SK-N-DZ (cell line): ENCODE data around the gene DLL4.
A peak's percentile ranks its signal among the peaks of the same experiment; 100 is the strongest.
"Not testable (repeated sequence)": the region's sequence is repeated elsewhere in the genome, so short reads cannot be mapped to it uniquely, and the experiment has no call there.

ENCODE experiments used
- DNase-seq: peaks from one replicate; pipeline ENCODE4 v3.0.0-alpha.2; 2015; ENCODE audit warnings: low spot score

The DLL4 gene

GRCh38 chr15:40958723-40959122, 29.6 kb downstream of the DLL4 start:
- no peak for DNase-seq

GRCh38 chr15:40959331-40960141, 30.4 kb downstream of the DLL4 start:
- peak; percentile 41 for DNase-seq

GRCh38 chr15:40960151-40960885, 31.2 kb downstream of the DLL4 start:
- DNase-seq: no peak

- no peak for DNase-seq
These were observed 31.8 kb downstream of the DLL4 start for GRCh38 chr15:40960925-40961324.

- DNase-seq: not testable (repeated sequence)
These were observed 32.6 kb downstream of the DLL4 start for GRCh38 chr15:40961740-40962139.

- DNase-seq: not testable (repeated sequence)
These were observed 33.2 kb downstream of the DLL4 start for GRCh38 chr15:40962317-40962716.

GRCh38 chr15:40963201-40963600, 34.1 kb downstream of the DLL4 start:
- DNase-seq: no peak

- DNase-seq: no peak
These were observed 34.9 kb downstream of the DLL4 start for GRCh38 chr15:40964006-40964405.

- DNase-seq: no peak
These were observed 35.5 kb downstream of the DLL4 start for GRCh38 chr15:40964634-40965033.

- DNase-seq: no peak
These were observed 39.3 kb downstream of the DLL4 start for GRCh38 chr15:40968290-40969085.

GRCh38 chr15:40969363-40969762, 40.2 kb downstream of the DLL4 start:
- DNase-seq: no peak

- DNase-seq: no peak
These were observed 45.7 kb downstream of the DLL4 start for GRCh38 chr15:40974879-40975278.

- no peak for DNase-seq
These were observed 47.7 kb downstream of the DLL4 start for GRCh38 chr15:40976819-40977218.

GRCh38 chr15:40978141-40978540, 49.0 kb downstream of the DLL4 start:
- DNase-seq: no peak

GRCh38 chr15:40978562-40978961, 49.4 kb downstream of the DLL4 start:
- no peak for DNase-seq

GRCh38 chr15:40981186-40981585, 52.0 kb downstream of the DLL4 start:
- no peak for DNase-seq

- DNase-seq: no peak
These were observed 53.7 kb downstream of the DLL4 start for GRCh38 chr15:40982855-40983254.

GRCh38 chr15:40984406-40984805, 55.3 kb downstream of the DLL4 start:
- DNase-seq: no peak

GRCh38 chr15:40984964-40985363, 55.8 kb downstream of the DLL4 start:
- DNase-seq: no peak

GRCh38 chr15:40985541-40986330, 56.6 kb downstream of the DLL4 start:
- no peak for DNase-seq

GRCh38 chr15:40986820-40987219, 57.7 kb downstream of the DLL4 start:
- no peak for DNase-seq
